CD14-positive monocyte (primary cell): ENCODE measurements around the gene CTSE. TPM values are rescaled to one million over a fixed set of nuclear protein-coding genes. Genes with fewer than 3 reads are reported as not detected.

Experiments
- DNase-seq, 3 donors: peaks; one replicate each; pipeline ENCODE4 v3.0.0-alpha.2; 2011 to 2022
- H2AFZ ChIP-seq: 2 replicates; pipeline ENCODE4 v1.6.0; 2012; ENCODE audit warnings: mild to moderate bottlenecking, low read depth, low read length, inconsistent platforms; ENCODE audit not compliant: insufficient read depth, poor library complexity, severe bottlenecking
- H3K27ac ChIP-seq, 2 donors: 1 replicate in 1 of 2; 2 replicates in 1 of 2; pipeline ENCODE4 v1.5.1; 2012 to 2013; ENCODE audit warnings: low read length in 2 of 2, control low read depth in 1 of 2, inconsistent platforms in 1 of 2, low read depth in 1 of 2, mild to moderate bottlenecking in 1 of 2
- H3K27me3 ChIP-seq, 2 donors: one replicate each; pipeline versions ENCODE4 v1.6.0 to v1.6.1; 2011 to 2013; ENCODE audit warnings: low read length in 2 of 2; ENCODE audit not compliant: control insufficient read depth in 2 of 2, insufficient read depth in 2 of 2
- H3K36me3 ChIP-seq, 2 donors: replicated peaks in 1 of 2; 1 replicate in 1 of 2; 2 replicates in 1 of 2; pipeline versions ENCODE4 v1.5.1 to v1.6.1; 2012 to 2013; ENCODE audit warnings: low read length in 2 of 2, control low read depth in 1 of 2, inconsistent platforms in 1 of 2, mild to moderate bottlenecking in 1 of 2; ENCODE audit not compliant: insufficient read depth in 2 of 2, control insufficient read depth in 1 of 2
- H3K4me1 ChIP-seq, 2 donors: 1 replicate in 1 of 2; 2 replicates in 1 of 2; pipeline versions ENCODE4 v1.5.1 to v1.6.1; 2012 to 2013; ENCODE audit warnings: low read length in 2 of 2, control low read depth in 1 of 2, inconsistent platforms in 1 of 2, mild to moderate bottlenecking in 1 of 2, moderate library complexity in 1 of 2; ENCODE audit not compliant: insufficient read depth in 2 of 2, control insufficient read depth in 1 of 2
- H3K4me2 ChIP-seq: replicated peaks from 2 replicates; pipeline ENCODE3; 2012; ENCODE audit warnings: low read length, moderate library complexity, mild to moderate bottlenecking; ENCODE audit not compliant: poor library complexity, severe bottlenecking; ENCODE audit errors: extremely low read depth
- H3K4me3 ChIP-seq, 3 experiments: fragments of 200-600 bp in 1 of 3; sonication (generic) in 1 of 3; replicated peaks in 1 of 3; 1 replicate in 2 of 3; 2 replicates in 1 of 3; pipeline ENCODE4 v1.5.1; 2011 to 2013; ENCODE audit warnings: low read length in 3 of 3, mild to moderate bottlenecking in 3 of 3, control low read depth in 2 of 3, low read depth in 2 of 3, inconsistent platforms in 1 of 3, moderate library complexity in 1 of 3
- H3K79me2 ChIP-seq: 2 replicates; pipeline ENCODE4 v1.6.0; 2012; ENCODE audit warnings: mild to moderate bottlenecking, control low read depth, inconsistent platforms, low read length, moderate library complexity; ENCODE audit not compliant: insufficient read depth
- H3K9ac ChIP-seq: 2 replicates; pipeline ENCODE4 v1.6.0; 2017; ENCODE audit warnings: low read length, mild to moderate bottlenecking; ENCODE audit not compliant: insufficient read depth, poor library complexity, severe bottlenecking
- H3K9me3 ChIP-seq, 2 donors: replicated peaks in 1 of 2; 1 replicate in 1 of 2; 2 replicates in 1 of 2; pipeline versions ENCODE4 v1.5.1 to v1.6.1; 2012 to 2013; ENCODE audit warnings: low read length in 2 of 2, control low read depth in 1 of 2; ENCODE audit not compliant: control insufficient read depth in 1 of 2, insufficient read depth in 1 of 2
- H4K20me1 ChIP-seq: 2 replicates; pipeline ENCODE4 v1.6.0; 2012; ENCODE audit warnings: mild to moderate bottlenecking, low read length, control low read depth, moderate library complexity; ENCODE audit not compliant: insufficient read depth
- H3K27ac Mint-ChIP-seq, 7 donors: one replicate each; pipeline ENCODE4 v1.8.0; 2020; ENCODE audit warnings: mild to moderate bottlenecking in 7 of 7, mixed read lengths in 7 of 7, moderate library complexity in 6 of 7, inconsistent platforms in 2 of 7
- H3K27me3 Mint-ChIP-seq, 3 donors: one replicate each; pipeline ENCODE4 v1.8.0; 2021 to 2022; ENCODE audit warnings: low read depth in 3 of 3, mild to moderate bottlenecking in 3 of 3, mixed read lengths in 3 of 3, moderate library complexity in 3 of 3, inconsistent platforms in 1 of 3
- H3K36me3 Mint-ChIP-seq, 2 donors: one replicate each; pipeline ENCODE4 v1.8.0; 2020; ENCODE audit warnings: mixed read lengths in 2 of 2, inconsistent platforms in 1 of 2, mild to moderate bottlenecking in 1 of 2
- H3K4me1 Mint-ChIP-seq: one replicate; pipeline ENCODE4 v1.8.0; 2020; ENCODE audit warnings: mild to moderate bottlenecking, mixed read lengths
- H3K4me3 Mint-ChIP-seq, 2 donors: one replicate each; pipeline ENCODE4 v1.8.0; 2020; ENCODE audit warnings: mild to moderate bottlenecking in 2 of 2, mixed read lengths in 2 of 2, moderate library complexity in 1 of 2
- H3K9me3 Mint-ChIP-seq, 7 donors: one replicate each; pipeline ENCODE4 v1.8.0; 2020 to 2022; ENCODE audit warnings: mixed read lengths in 7 of 7, mild to moderate bottlenecking in 6 of 7, moderate library complexity in 6 of 7, inconsistent platforms in 2 of 7
- CTCF ChIP-seq: fragments of 200-600 bp; IDR thresholded peaks from one replicate; pipeline ENCODE4 v1.8.0; 2022; ENCODE audit warnings: antibody characterized with exemption, mild to moderate bottlenecking
- WGBS: methylation state at CpG from one replicate; pipeline ENCODE4 v1.1.5; 2013; ENCODE audit warnings: missing lambda C conversion rate; ENCODE audit not compliant: insufficient coverage; 5-methylcytosine and 5-hydroxymethylcytosine counted together
- intact Hi-C, 2 donors: fragments of 100-400 bp; cut with micrococcal nuclease; formaldehyde crosslinking; loops; one replicate each; pipeline versions ENCODE4 v1.15.0 to v1.15.1; 2023
- polyA plus RNA-seq, 3 donors: library from polyadenylated mRNA; depleted of rRNA in 1 of 3; unstranded in 2 of 3; stranded (reverse) in 1 of 3; fragments of 300-500 nt in 2 of 3; fragments of >200 nt in 1 of 3; fragmentation: Illumina TruSeq in 2 of 3; gene quantifications; 1 replicate in 2 of 3; 2 replicates in 1 of 3; pipeline ENCODE4 v1.2.3, GENCODE V29; 2012 to 2021

The CTSE gene
- polyA plus RNA-seq, 3 donors: not detected

GRCh38 chr1:205978676-205979075 is 45.0 kb downstream of the CTSE start:
- Histone ChIP-seq H4K20me1 (no peaks in the 10 kb centered on the region), H3K9ac (no peak overlapping the region), H3K4me2 (no peak overlapping the region), H2AFZ (no peak overlapping the region), H3K79me2 (no peaks in the 10 kb centered on the region), H3K36me3 (no peaks in the 10 kb centered on the region), H3K9me3 (no peaks in the 10 kb centered on the region), H3K4me3 (no peak overlapping the region), H3K27ac (no peak overlapping the region), H3K4me1 (peaks cover 0 to 12% of the 10 kb centered on the region in 2 donors), H3K27me3 (no peaks in the 10 kb centered on the region)
- H3K27me3 Mint-ChIP-seq: peaks cover 0 to 2% (median 1%) of the 10 kb centered on the region in 3 donors
- no peak for TF ChIP-seq CTCF
- intact Hi-C loops: loop anchor here in 1 of 2 donors (5.0 kb wide), 1 partner anchor 186 kb away; no protein-coding TSS in a partner anchor
- H3K4me1 Mint-ChIP-seq: peaks cover 7% of the 10 kb centered on the region
- peaks cover 0 to 4% of the 10 kb centered on the region in 2 donors for H3K36me3 Mint-ChIP-seq
- H3K4me3 Mint-ChIP-seq: no peak overlapping the region
- peaks cover 0 to 3% (median 2%) of the 10 kb centered on the region in 7 donors for H3K9me3 Mint-ChIP-seq
- no peak for DNase-seq
- 93% methylated on average over 6 of the region's 7 CpGs for WGBS
- H3K27ac Mint-ChIP-seq: no peak overlapping the region

- no peaks in the 10 kb centered on the region for H3K9me3 ChIP-seq
- no peaks in the 10 kb centered on the region for H3K79me2 ChIP-seq
- H3K27me3 Mint-ChIP-seq: peaks cover 1 to 3% (median 2%) of the 10 kb centered on the region in 3 donors
- H2AFZ ChIP-seq: no peak overlapping the region
- no peak overlapping the region for H3K27ac Mint-ChIP-seq
- peaks cover 0 to 4% of the 10 kb centered on the region in 2 donors for H3K36me3 Mint-ChIP-seq
- H3K4me3 ChIP-seq: no peak overlapping the region
- no peak overlapping the region for H3K4me3 Mint-ChIP-seq
- WGBS: 100% methylated on average over 2 of the region's 2 CpGs
- no peaks in the 10 kb centered on the region for H4K20me1 ChIP-seq
- peak; percentile 70 to 78 (median 76) for DNase-seq
- H3K27ac ChIP-seq: no peak overlapping the region
- H3K4me1 ChIP-seq: peaks cover 0 to 12% of the 10 kb centered on the region in 2 donors
- H3K9ac ChIP-seq: no peak overlapping the region
- no peak overlapping the region for H3K4me2 ChIP-seq
- intact Hi-C loops: loop anchor here (1.0 to 5.0 kb wide), 3 partner anchors 58 to 187 kb away; no protein-coding TSS in a partner anchor
- H3K27me3 ChIP-seq: no peaks in the 10 kb centered on the region
- peaks cover 7% of the 10 kb centered on the region for H3K4me1 Mint-ChIP-seq
- H3K9me3 Mint-ChIP-seq: peaks cover 0 to 3% (median 2%) of the 10 kb centered on the region in 7 donors
- no peaks in the 10 kb centered on the region for H3K36me3 ChIP-seq
- peak; percentile 94 for TF ChIP-seq CTCF
These were observed 46.2 kb downstream of the CTSE start for GRCh38 chr1:205977402-205978014.
